HG03432 (cell line): ENCODE data around the gene SYTL3.
"Not testable (repeated sequence)": the region's sequence is repeated elsewhere in the genome, so short reads cannot be mapped to it uniquely, and the experiment has no call there.

Experiments used
- ATAC-seq: cut with Tn5 transposase; IDR thresholded peaks from one replicate; pipeline ENCODE4 v1.9.1; 2021; ENCODE audit warnings: mild to moderate bottlenecking, moderate library complexity; ENCODE audit not compliant: unreplicated experiment

Gene SYTL3

GRCh38 chr6:158621694-158622544 is 27.9 kb upstream of the SYTL3 start:
- no peak for ATAC-seq

GRCh38 chr6:158622545-158623190 is 27.2 kb upstream of the SYTL3 start:
- ATAC-seq = no peak

DNA sequence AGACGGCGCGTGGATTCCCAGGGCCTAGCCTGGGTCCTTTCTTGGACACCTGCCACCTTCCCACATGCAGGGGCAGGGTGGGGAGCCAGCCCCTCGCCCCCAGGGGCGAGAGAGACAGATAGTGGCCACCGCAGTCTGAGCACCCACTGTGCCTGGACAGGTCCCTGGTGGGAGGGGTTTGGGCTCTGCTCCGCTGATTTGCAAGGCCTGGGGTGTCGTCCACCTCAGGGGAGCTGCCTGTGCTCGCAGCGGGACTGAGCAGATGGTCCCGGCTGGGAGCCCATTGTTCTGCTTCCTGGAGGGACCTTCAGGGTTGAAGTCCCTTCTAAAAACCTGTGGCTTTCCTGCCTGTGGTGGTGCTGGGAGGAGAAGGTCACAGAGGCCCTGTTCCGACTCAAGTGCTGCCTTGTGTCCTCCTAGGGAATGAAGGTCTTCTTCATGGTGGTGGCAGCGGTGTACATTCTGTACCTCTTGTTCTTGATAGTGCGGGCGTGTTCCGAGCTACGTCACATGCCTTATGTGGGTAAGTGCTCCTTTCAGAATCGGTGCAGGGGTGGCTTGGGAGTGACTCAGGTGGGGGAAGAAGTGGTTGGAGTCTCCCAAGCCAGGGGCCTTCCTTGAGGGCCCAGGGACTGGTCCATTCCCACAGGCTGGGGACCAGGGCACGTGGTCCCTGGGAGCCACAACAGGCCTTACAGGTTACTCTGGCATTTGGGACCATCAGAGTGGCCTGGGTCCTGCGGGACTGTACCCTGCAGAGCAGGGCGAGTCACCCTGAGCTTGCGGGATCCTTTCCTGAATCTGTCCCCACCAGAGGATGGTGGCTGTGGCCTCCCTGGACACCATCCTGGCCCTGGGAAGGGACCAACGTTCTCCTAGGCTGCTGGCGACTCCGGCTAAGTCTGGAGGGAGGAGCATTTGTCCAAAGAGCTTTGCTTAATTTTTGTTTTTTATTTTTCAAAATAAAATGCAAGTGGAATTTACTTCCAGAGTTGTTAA is 24.9 kb upstream of the SYTL3 start:
- ATAC-seq = no peak

GRCh38 chr6:158625881-158626305 is 24.0 kb upstream of the SYTL3 start:
- no peak for ATAC-seq

DNA sequence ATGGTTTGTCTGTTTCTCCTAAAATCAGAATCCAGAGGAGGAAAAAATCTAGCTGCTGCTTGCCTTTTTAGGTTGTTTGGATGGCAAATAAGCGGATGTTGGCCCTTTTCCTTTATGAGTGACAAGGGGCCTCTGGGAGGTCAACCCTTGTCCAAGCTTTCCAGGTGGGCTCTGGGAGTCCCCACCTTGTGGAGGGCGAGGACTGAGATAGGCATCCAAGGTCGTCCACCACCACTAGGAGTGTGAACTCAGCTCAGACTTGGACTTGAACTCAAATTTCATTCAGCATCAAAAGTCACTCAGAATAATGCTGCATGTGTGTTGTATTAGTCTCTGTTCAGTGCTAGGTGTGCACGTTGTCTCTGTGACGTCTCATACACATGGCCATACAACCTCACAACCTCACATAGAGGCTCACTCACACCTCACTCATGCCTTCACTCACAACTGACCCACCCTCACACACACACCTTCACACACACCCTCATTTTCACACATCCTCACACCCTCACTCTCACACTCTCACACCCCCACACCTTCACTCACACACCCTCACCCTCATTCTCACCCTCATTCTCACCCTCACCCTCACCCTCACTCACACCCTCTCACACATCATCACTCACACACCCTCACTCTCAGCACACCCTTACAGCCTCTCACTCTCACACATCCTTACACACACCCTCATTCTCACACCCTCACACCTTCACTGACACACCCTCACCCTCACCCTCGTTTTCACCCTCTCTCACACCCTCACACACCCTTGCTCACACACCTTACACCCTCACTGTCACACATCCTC is 23.3 kb upstream of the SYTL3 start:
- no peak for ATAC-seq

DNA sequence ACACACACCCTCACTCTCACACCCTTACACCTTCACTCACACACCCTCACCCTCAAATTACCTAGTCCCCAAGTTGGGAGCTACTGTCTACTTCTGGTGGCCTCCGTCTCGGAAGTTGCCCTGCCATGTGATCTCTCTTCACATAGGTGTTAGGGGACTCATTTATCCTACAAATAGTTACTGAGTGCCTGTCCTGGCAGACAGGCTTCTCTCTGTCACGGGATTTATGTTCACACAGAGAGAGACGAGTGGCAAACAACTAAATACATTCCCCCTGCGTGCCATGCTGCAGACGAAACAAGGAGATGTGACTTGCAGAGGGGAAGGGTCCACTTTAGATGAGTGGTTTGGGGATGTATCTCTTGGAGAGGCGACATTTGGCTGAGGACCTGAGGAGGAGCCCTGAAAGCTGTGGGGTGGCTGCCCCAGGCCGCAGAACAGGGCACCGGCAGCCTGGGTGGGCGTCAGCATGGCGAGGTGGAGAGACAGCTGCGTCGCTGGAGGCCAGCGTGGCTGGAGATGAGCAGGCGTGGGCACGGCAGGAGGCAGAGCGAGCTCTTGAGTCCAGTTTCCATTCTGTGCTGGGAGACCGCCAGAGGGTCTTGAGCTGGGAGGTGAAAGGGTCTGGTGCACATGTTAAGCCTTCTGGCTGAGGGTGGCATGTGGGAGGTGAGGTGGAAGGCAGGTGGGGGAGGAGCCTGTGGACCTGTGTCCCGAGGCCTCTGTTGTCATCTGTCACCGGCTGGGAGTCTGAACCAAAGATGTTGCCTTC is 22.5 kb upstream of the SYTL3 start:
- no peak for ATAC-seq

DNA sequence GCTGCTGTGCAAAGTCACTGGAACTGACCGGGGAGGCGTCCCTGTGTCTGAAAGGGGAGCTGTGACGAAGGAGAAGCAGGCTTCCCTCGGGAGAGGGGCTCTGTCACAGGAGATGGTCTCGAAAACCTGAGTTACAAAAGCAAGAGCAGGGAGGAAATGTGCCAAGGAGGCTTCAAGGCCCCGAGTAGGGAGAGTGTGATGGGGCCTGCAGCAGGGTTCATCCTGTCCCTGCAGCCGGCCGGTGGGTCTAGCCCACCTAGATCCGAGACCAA is 22.0 kb upstream of the SYTL3 start:
- ATAC-seq = no peak

- no peak for ATAC-seq
Observed at GRCh38 chr6:158628542-158628941, 21.3 kb upstream of the SYTL3 start.

GRCh38 chr6:158629367-158630221 is 20.3 kb upstream of the SYTL3 start:
- no peak for ATAC-seq

DNA sequence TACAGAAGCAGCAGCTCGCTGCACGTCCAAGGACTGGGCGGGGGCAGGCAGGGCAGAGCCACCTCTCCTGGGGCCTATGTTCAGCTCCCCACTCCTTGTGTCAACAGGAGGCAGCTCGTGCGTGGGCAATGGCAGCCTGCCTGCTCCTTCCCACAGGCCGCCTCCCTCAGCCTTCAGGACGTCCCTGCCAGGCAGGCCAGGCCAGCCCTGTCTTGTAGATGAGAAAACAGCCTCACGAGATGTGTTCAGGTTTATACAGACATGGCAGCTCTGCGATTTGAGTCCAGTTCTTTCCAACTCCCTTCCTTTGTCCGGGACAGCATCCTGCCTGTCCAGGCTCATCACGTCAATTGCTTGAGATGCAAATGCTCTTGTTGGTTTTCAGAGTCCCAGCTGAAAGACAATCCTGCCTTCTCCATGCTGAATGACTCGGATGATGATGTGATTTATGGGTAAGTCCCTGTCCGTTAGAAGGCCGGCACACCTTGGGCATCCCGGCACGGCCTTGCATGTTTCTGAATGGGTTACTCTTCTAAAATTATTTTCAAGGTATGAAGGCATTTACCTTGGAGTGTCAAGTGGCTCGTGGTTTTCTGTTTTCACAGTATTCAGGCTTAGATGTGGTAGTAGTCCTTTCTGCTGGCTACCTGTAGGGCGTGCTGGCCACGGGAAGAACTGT is 18.8 kb upstream of the SYTL3 start:
- no peak for ATAC-seq

- no peak for ATAC-seq
Observed at GRCh38 chr6:158631678-158632537, 17.9 kb upstream of the SYTL3 start.

DNA sequence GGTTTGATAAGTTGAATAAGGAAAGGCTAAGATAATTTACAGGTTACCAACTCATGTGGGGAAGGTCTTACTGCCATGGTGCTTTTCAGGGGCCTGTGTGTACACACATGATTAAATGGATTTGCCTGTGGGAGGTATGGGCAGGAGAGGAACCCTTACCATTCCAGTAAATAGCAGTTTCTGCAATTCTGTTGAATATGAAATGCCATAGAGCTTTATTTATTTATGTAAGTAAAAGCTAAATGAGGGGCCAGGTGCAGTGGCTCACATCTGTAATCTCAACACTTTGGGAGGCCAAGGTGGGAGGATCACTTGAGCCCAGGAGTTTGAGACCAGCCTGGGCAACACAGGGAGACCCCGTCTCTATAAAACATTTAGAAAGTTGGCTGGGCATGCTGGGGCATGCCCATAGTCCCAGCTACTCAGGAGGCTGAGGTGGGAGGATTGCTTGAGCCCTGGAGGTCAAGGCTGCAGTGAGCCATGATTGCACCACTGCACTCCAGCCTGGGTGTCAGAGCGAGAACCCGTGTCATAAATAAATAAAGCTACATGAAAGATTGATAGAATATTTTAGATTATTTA is 17.2 kb upstream of the SYTL3 start:
- ATAC-seq = not testable (repeated sequence)

GRCh38 chr6:158633127-158633526 is 16.7 kb upstream of the SYTL3 start:
- no peak for ATAC-seq

DNA sequence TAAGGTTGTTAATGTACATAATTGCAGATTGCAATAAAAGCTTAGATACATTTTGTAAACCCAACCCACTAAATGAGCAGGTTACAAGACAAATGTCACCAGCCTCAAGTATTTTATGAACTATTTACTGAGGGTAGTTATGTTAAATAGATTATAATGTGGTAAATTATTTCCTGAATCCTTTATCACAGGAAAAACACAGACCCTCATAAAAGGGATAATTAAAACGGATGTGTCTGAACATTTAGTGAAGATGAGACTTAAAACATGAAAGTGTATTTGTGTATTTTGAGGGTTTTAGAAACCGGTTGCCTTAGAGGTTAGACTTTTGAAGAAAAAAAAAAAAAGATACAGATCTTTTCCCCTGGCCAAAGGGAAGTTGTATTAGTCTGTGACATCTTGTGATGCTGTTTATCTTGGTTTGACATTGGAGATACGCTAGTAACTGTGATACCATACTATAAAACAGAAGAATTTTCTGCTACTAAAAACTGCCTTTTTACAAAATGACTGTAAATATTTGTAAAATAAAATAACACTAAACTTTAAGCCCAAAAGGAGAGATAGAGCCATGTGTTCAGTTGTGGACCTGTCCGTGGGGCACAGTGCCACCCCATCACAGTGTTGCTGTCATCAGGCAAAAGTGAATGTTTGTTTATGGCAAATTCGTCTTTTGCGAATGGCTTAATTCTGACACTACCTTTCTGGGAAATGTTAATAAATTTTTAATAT is 15.0 kb upstream of the SYTL3 start:
- no peak for ATAC-seq

- ATAC-seq = no peak
Observed at GRCh38 chr6:158635427-158636073, 14.3 kb upstream of the SYTL3 start.

DNA sequence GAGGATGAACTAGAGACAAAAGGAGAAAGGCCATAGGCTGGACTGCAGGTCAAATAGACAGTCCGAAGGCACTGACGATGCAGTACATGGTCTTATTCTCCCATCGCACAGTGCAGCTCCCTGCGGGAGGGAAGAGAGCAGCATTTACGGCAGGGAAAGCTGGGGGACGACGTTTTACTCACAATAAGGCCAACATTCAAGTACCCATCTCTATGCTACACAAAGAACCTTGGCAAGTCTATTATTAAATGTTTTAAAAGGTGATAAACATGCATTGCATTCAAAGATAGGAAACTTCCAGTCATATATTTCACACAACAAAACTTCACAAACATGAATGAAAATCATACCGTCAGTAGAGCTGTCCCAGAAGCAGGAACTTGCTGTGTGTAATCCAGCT is 13.1 kb upstream of the SYTL3 start:
- ATAC-seq = no peak
